Measurements from ENCODE around the gene RNASEL.
A peak's percentile ranks its signal among the peaks of the same experiment; 100 is the strongest.

Gene RNASEL

GRCh38 chr1:182575540-182576149, 13.4 kb downstream of the RNASEL start:
- no peak overlapping the region for H3K4me3 ChIP-seq (replicated peaks; ENCODE audit: low read depth, low read length)
- no peak for TF ChIP-seq CTCF (IDR thresholded peaks at IDR 0.05; ENCODE audit: low read length, missing control alignments)
- DNase-seq (ENCODE audit: low read depth): peak; percentile 83

GRCh38 chr1:182574156-182574555, 14.9 kb downstream of the RNASEL start:
- no peak for TF ChIP-seq CTCF (IDR thresholded peaks at IDR 0.05; ENCODE audit: low read length, missing control alignments)
- DNase-seq (ENCODE audit: low read depth): no peak
- no peak overlapping the region for H3K4me3 ChIP-seq (replicated peaks; ENCODE audit: low read depth, low read length)

GRCh38 chr1:182570611-182570970, 18.5 kb downstream of the RNASEL start:
- H3K4me3 ChIP-seq (replicated peaks; ENCODE audit: low read depth, low read length): no peak overlapping the region
- no peak for TF ChIP-seq CTCF (IDR thresholded peaks at IDR 0.05; ENCODE audit: low read length, missing control alignments)
- no peak for DNase-seq (ENCODE audit: low read depth)

- H3K4me3 ChIP-seq (replicated peaks; ENCODE audit: low read depth, low read length): no peak overlapping the region
- no peak for TF ChIP-seq CTCF (IDR thresholded peaks at IDR 0.05; ENCODE audit: low read length, missing control alignments)
- DNase-seq (ENCODE audit: low read depth): no peak
Measured at GRCh38 chr1:182569939-182570610, 19.0 kb downstream of the RNASEL start.

GRCh38 chr1:182568647-182569284, 20.3 kb downstream of the RNASEL start:
- no peak overlapping the region for H3K4me3 ChIP-seq (replicated peaks; ENCODE audit: low read depth, low read length)
- no peak for DNase-seq (ENCODE audit: low read depth)
- TF ChIP-seq CTCF (IDR thresholded peaks at IDR 0.05; ENCODE audit: low read length, missing control alignments): no peak

GRCh38 chr1:182567629-182568028, 21.4 kb downstream of the RNASEL start:
- H3K4me3 ChIP-seq (replicated peaks; ENCODE audit: low read depth, low read length): no peak overlapping the region
- DNase-seq (ENCODE audit: low read depth): no peak
- no peak for TF ChIP-seq CTCF (IDR thresholded peaks at IDR 0.05; ENCODE audit: low read length, missing control alignments)
